Glutamatergic neuron (in vitro differentiated cells): ENCODE results near the gene TBC1D8. TPM values are rescaled to one million over a fixed set of nuclear protein-coding genes. Genes with fewer than 3 reads are reported as not detected.
"Not testable (repeated sequence)": the region's sequence is repeated elsewhere in the genome, so short reads cannot be mapped to it uniquely, and the experiment has no call there.

ENCODE experiments used
- DNase-seq: peaks from one replicate; pipeline ENCODE4 v3.0.0; 2022
- H3K27ac Mint-ChIP-seq: one replicate; pipeline ENCODE4 v1.8.0; 2020; ENCODE audit warnings: mild to moderate bottlenecking, mixed read lengths, inconsistent platforms; ENCODE audit not compliant: unreplicated experiment
- H3K27me3 Mint-ChIP-seq: one replicate; pipeline ENCODE4 v1.8.0; 2020; ENCODE audit warnings: mild to moderate bottlenecking, moderate library complexity, mixed read lengths, inconsistent platforms; ENCODE audit not compliant: unreplicated experiment
- H3K36me3 Mint-ChIP-seq: one replicate; pipeline ENCODE4 v1.8.0; 2020; ENCODE audit warnings: mild to moderate bottlenecking, mixed read lengths, inconsistent platforms; ENCODE audit not compliant: unreplicated experiment
- H3K4me1 Mint-ChIP-seq: one replicate; pipeline ENCODE4 v1.8.0; 2020; ENCODE audit warnings: mild to moderate bottlenecking, low read depth, mixed read lengths, inconsistent platforms; ENCODE audit not compliant: unreplicated experiment
- H3K4me3 Mint-ChIP-seq: one replicate; pipeline ENCODE4 v1.8.0; 2020; ENCODE audit warnings: mild to moderate bottlenecking, mixed read lengths, inconsistent platforms; ENCODE audit not compliant: unreplicated experiment
- H3K9me3 Mint-ChIP-seq: one replicate; pipeline ENCODE4 v1.8.0; 2020; ENCODE audit warnings: mild to moderate bottlenecking, moderate library complexity, mixed read lengths, inconsistent platforms; ENCODE audit not compliant: unreplicated experiment
- total RNA-seq: library from RNA; stranded (reverse); fragmentation: NEBNext Ultra II Directional; extraction: Animal tissue kit (Norgen Biotek cat#: 25700); gene quantifications from one replicate; pipeline ENCODE4 v1.2.1, GENCODE V29; 2021; ENCODE audit not compliant: unreplicated experiment
- TF ChIP-seq, protein P1 (sequence below): fragments of 200-600 bp; sonication (generic); IDR thresholded peaks from one replicate; pipeline ENCODE4 v1.5.0; 2021; ENCODE audit not compliant: partially characterized antibody, unreplicated experiment

The TBC1D8 gene
- total RNA-seq, 1 donor from 2014 or later, result 14.6 TPM

DNA sequence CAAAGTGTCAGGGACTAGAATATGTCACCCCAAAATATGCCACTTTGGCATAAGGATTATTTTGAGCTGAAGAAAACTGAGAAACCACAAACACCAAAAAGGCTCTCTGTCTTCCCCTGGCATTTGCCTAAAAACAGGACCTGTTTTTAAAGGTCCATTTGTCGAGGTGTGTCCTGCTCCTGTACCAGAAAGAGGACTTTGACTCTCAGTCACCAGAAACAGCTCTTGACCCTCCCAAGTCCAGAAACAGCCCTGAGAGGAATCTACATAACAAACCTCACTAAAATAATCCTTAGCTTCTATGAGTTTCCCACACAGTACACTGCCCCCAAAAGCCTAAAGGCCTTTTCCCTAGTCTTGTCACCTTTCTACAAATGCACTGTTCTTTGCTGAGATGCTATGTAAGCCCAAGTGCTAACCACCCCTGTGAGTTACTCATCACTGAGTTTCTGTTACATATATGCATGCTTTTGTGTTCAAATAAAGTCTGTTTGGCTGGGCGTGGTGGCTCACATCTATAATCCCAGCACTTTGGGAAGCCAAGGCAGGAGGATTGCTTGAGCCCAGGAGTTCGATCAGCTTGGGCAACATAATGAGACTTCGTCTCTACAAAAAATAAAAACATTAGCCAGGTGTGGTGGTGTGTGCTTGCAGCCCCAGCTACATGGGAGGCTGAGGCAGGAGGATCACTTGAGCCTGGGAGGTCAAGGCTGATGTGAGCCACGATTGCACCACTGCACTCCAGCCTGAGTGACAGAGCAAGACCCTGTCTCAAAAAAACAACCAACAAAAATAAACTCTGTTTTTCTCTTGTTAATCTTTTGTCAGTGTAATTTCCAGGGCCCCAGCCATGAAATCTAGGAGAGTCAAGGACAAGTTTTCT lies 93.9 kb downstream of the TBC1D8 start:
- peaks cover 5% of the 10 kb centered on the region for H3K27me3 Mint-ChIP-seq
- no peak overlapping the region for H3K27ac Mint-ChIP-seq
- no peaks in the 10 kb centered on the region for H3K4me1 Mint-ChIP-seq
- peaks cover 4% of the 10 kb centered on the region for H3K36me3 Mint-ChIP-seq
- DNase-seq, result no peak
- TF ChIP-seq, protein P1, sequence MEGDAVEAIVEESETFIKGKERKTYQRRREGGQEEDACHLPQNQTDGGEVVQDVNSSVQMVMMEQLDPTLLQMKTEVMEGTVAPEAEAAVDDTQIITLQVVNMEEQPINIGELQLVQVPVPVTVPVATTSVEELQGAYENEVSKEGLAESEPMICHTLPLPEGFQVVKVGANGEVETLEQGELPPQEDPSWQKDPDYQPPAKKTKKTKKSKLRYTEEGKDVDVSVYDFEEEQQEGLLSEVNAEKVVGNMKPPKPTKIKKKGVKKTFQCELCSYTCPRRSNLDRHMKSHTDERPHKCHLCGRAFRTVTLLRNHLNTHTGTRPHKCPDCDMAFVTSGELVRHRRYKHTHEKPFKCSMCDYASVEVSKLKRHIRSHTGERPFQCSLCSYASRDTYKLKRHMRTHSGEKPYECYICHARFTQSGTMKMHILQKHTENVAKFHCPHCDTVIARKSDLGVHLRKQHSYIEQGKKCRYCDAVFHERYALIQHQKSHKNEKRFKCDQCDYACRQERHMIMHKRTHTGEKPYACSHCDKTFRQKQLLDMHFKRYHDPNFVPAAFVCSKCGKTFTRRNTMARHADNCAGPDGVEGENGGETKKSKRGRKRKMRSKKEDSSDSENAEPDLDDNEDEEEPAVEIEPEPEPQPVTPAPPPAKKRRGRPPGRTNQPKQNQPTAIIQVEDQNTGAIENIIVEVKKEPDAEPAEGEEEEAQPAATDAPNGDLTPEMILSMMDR, result no peak
- no peaks in the 10 kb centered on the region for H3K9me3 Mint-ChIP-seq
- H3K4me3 Mint-ChIP-seq, result no peak overlapping the region

DNA sequence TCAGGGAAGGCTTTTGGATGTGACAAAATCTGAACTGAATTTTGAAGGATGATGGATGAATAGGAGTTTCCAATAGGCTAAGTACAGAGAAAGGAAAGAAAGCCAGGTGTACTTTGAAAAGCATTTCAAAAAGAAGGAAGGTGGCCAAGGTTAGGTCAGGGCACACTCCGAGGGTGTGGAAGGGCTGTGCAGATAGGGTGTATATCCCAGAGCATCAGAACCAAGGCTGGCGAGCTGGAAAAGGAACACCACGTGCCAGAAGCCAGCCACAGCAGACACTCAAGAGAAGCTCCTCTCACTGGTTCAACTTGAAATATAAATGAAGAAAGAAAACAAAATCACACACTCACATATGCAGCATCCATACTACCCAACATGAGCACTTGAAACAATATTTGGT lies 98.1 kb downstream of the TBC1D8 start:
- H3K36me3 Mint-ChIP-seq, result no peaks in the 10 kb centered on the region
- TF ChIP-seq, protein P1, result no peak
- H3K4me3 Mint-ChIP-seq, result no peak overlapping the region
- no peaks in the 10 kb centered on the region for H3K27me3 Mint-ChIP-seq
- H3K4me1 Mint-ChIP-seq, result no peaks in the 10 kb centered on the region
- no peaks in the 10 kb centered on the region for H3K9me3 Mint-ChIP-seq
- no peak overlapping the region for H3K27ac Mint-ChIP-seq
- no peak for DNase-seq

DNA sequence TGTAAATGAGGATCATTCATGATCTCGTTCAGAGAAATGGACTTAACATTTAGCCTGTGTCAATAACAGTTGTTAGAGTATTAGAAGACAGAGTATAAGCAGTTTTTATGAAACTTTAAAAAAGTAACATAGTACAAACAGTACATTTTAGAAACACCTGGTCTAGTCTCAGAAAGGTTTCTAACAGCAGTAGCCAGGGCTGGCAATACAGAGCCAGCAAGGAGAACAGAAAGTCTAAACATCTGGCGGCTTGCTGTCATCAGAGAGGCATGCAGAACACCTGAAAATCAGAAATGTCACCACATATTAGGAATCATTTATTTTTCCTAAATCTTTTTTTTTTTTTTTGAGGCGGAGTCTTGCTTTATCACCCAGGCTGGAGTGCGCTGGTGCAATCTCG lies 99.0 kb downstream of the TBC1D8 start:
- H3K27ac Mint-ChIP-seq, result no peak overlapping the region
- peaks cover under 1% of the 10 kb centered on the region for H3K4me1 Mint-ChIP-seq
- DNase-seq, result no peak
- TF ChIP-seq, protein P1, result no peak
- H3K27me3 Mint-ChIP-seq, result peaks cover 2% of the 10 kb centered on the region
- no peaks in the 10 kb centered on the region for H3K9me3 Mint-ChIP-seq
- no peak overlapping the region for H3K4me3 Mint-ChIP-seq
- H3K36me3 Mint-ChIP-seq, result no peaks in the 10 kb centered on the region

DNA sequence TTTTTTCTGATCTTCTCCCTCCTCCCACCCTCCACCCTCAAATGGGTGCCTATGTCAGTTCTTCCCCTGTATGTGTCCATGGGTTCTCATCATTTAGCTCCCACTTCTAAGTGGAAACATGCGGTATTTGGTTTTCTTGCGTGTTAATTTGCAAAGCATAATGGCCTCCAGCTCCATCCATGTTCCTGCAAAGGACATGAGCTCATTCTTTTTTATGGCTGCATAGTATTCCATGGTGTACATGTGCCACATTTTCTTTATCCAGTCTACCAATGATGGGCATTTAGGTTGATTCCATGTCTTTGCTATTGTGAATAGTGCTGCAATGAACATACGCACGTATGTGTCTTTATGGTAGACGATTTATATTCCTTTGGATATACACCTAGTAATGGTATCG lies 100.3 kb downstream of the TBC1D8 start:
- not testable (repeated sequence) for H3K4me1 Mint-ChIP-seq, H3K4me3 Mint-ChIP-seq, H3K36me3 Mint-ChIP-seq, H3K27me3 Mint-ChIP-seq, DNase-seq, H3K27ac Mint-ChIP-seq, H3K9me3 Mint-ChIP-seq

DNA sequence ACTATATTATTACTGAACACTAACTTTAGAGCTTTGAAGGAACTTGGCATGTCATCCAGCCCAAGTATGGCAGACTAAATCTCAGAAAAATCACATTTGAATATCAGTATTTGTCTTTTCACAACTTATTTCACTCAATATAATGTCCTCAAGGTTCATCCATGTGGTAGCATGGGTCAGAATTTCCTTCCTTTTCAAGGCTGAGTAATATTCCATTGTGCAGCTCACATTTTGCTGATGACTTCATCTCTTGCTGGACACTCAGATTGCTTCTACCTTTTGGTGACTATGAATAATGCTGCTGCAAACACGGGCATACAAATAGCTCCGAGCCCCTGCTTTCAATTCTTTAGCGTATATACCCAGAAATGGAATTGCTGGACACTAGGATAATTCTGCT lies 102.4 kb downstream of the TBC1D8 start:
- Mint-ChIP-seq H3K27ac (no peak overlapping the region), H3K4me3 (no peak overlapping the region), H3K27me3 (peaks cover 4% of the 10 kb centered on the region), H3K36me3 (no peaks in the 10 kb centered on the region), H3K9me3 (no peaks in the 10 kb centered on the region), H3K4me1 (peaks cover 5% of the 10 kb centered on the region)
- DNase-seq, result no peak
- TF ChIP-seq, protein P1, result no peak
